Heart left ventricle (tissue), 16 donors: Measurements from ENCODE around the gene TMSB10. TPM values are rescaled to one million over a fixed set of nuclear protein-coding genes. Genes with fewer than 3 reads are reported as not detected.
A peak's percentile ranks its signal among the peaks of the same experiment; 100 is the strongest.

Source experiments
- ATAC-seq, 4 donors: fragments of 200-7000 bp; cut with Tn5 transposase; one replicate each; pipeline ENCODE4 v1.9.1; 2020 to 2022; ENCODE audit warnings: moderate library complexity in 4 of 4, mild to moderate bottlenecking in 3 of 4, moderate number of reproducible peaks in 1 of 4
- DNase-seq, 5 donors: peaks; one replicate each; pipeline ENCODE4 v3.0.0-alpha.2; 2020
- H3K27ac ChIP-seq, 12 donors: fragments of 200-600 bp; sonication (generic) in 4 of 12; one replicate each; pipeline versions ENCODE4 v1.5.0 to v1.8.0; 2016 to 2022; ENCODE audit warnings: mild to moderate bottlenecking in 2 of 12
- H3K27me3 ChIP-seq, 9 donors: fragments of 200-600 bp; sonication (generic) in 2 of 9; one replicate each; pipeline versions ENCODE4 v1.5.1 to v1.8.0; 2016 to 2022; ENCODE audit warnings: mild to moderate bottlenecking in 3 of 9
- H3K36me3 ChIP-seq, 9 donors: fragments of 200-600 bp; sonication (generic) in 2 of 9; one replicate each; pipeline versions ENCODE4 v1.5.0 to v1.8.0; 2018 to 2022; ENCODE audit warnings: mild to moderate bottlenecking in 2 of 9
- H3K4me1 ChIP-seq, 12 donors: fragments of 200-600 bp; sonication (generic) in 4 of 12; one replicate each; pipeline versions ENCODE4 v1.5.0 to v1.8.0; 2016 to 2022; ENCODE audit warnings: mild to moderate bottlenecking in 3 of 12
- H3K4me3 ChIP-seq, 12 donors: fragments of 200-600 bp; sonication (generic) in 4 of 12; one replicate each; pipeline versions ENCODE4 v1.5.0 to v1.8.0; 2017 to 2022; ENCODE audit warnings: mild to moderate bottlenecking in 9 of 12, moderate library complexity in 4 of 12
- H3K9me3 ChIP-seq, 12 donors: fragments of 200-600 bp; sonication (generic) in 4 of 12; one replicate each; pipeline versions ENCODE4 v1.5.0 to v1.8.0; 2016 to 2022; ENCODE audit warnings: mild to moderate bottlenecking in 1 of 12
- POLR2A ChIP-seq, 2 donors: fragments of 450-650 bp; IDR thresholded peaks; one replicate each; pipeline ENCODE4 v1.6.1; 2017; ENCODE audit warnings: antibody characterized with exemption in 2 of 2, mild to moderate bottlenecking in 2 of 2, moderate library complexity in 2 of 2
- WGBS, 4 donors: extraction: QIAGEN DNeasy Blood & Tissue Kit in 2 of 4; methylation state at CpG; one replicate each; pipeline versions ENCODE4 v1.1.5 to v1.1.7; 2013 to 2018; 5-methylcytosine and 5-hydroxymethylcytosine counted together
- intact Hi-C, 10 donors: fragments of 100-400 bp; cut with DNase I; formaldehyde crosslinking; loops; one replicate each; pipeline versions ENCODE4 v1.11.1 to v1.14.2; 2022
- polyA plus RNA-seq, 2 donors: library from polyadenylated mRNA; stranded (reverse); fragments of 200-250 nt; gene quantifications; one replicate each; pipeline ENCODE4 v1.2.3, GENCODE V29; 2013
- total RNA-seq, 9 donors: library from RNA; depleted of rRNA in 2 of 9; stranded (reverse); fragments of >200 nt in 2 of 9; fragmentation: NEBNext Ultra II Directional in 3 of 9; extraction: Animal tissue kit (Norgen Biotek cat#: 25700) in 3 of 9; gene quantifications; one replicate each; pipeline versions ENCODE4 v1.1.0 to v1.2.4, GENCODE V29; 2016 to 2023
- TF ChIP-seq, protein P1 (sequence below), 12 donors: fragments of 200-600 bp; sonication (generic) in 4 of 12; IDR thresholded peaks; one replicate each; pipeline versions ENCODE4 v1.5.0 to v1.8.0; 2018 to 2022; ENCODE audit warnings: antibody characterized with exemption in 12 of 12, mild to moderate bottlenecking in 5 of 12
- donor health status: ischemic (EF 13 %, LVEDD 7.1; RV severe dilation, severe dysfunction).
- donor health status: healthy with polysubstance abuse.
- donor health status: DM: no; HTN: yes; CAD: no.
- donor health status: DM: no; HTN: no; CAD: no.
- donor health status: ischemic (EF 25% LVEDD 6.9; RV normal size, moderate dysfunction).
- donor health status: ischemic (EF 25% LVEDD 5.7; RV mildly dilated, moderate dysfunction).
- donor health status: healthy.
- donor health status: DM: yes; HTN: yes; CAD: no.
- donor health status: ischemic (EF 35%, LVEDD 5.7; RV mildly dilated, moderate dysfunction).
- donor health status: nonischemic (EF 11% LVEDD 7.7; RV severe dilation, severe dysfunction).
- donor health status: DM: yes; HTN: yes; CAD: no.
- donor health status: PGD.
- donor health status: ischemic (EF 29% LVEDD 5.4; RV normal size, mild dysfunction).
- donor health status: nonischemic (EF 23%, LVEDD 6.1; RV moderate dilation, normal function).

The TMSB10 gene
- total and polyA plus RNA-seq, 11 donors = 288 to 3,094 (median 623) TPM

DNA sequence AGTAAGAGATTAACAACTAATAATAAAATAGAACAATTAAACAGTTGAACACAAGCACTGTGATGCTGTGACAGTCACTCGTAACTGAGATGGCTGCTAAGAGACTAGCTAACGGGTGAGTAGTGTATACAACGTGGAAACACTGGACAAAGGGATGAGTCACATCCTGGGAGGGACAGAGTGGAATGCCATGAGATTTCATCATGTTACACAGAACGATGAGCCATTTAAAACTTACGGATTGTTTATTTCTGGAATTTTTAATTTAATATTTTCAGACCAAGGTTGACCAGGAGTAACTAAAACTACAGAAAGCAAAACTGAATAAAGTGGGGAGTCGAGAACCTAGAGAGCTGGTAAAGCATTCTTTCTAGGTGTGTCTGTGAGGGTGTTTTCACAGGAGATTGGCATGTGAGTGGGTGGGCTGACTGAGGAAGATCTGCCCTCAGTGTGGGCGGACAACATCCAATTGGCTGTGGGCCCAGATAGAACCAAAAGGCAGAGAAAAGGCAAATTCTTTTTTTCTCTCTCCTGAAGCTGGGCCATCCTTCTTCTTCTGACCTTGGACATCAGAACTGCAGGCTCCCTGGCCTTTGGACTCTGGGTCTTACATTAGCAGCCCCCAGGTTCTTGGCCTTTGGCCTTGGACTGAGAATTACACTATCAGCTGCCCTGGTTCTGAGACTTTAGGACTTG is 14.6 kb downstream of the TMSB10 start:
- WGBS, 4 donors = 40 to 52% (median 41%) methylated on average over 7 of the region's 7 CpGs
- H3K4me3 ChIP-seq = peak overlapping the region in 5 of 12 donors; percentile 14 to 33 (median 22)
- ATAC-seq = peak; percentile 68 to 95 (median 86)
- H3K27me3 ChIP-seq = no peaks in the 10 kb centered on the region
- H3K9me3 ChIP-seq = no peaks in the 10 kb centered on the region
- peak in 3 of 5 donors; percentile 40 to 71 (median 55) for DNase-seq
- peak overlapping the region; percentile 70 to 94 (median 82) for H3K27ac ChIP-seq
- TF ChIP-seq, protein P1, sequence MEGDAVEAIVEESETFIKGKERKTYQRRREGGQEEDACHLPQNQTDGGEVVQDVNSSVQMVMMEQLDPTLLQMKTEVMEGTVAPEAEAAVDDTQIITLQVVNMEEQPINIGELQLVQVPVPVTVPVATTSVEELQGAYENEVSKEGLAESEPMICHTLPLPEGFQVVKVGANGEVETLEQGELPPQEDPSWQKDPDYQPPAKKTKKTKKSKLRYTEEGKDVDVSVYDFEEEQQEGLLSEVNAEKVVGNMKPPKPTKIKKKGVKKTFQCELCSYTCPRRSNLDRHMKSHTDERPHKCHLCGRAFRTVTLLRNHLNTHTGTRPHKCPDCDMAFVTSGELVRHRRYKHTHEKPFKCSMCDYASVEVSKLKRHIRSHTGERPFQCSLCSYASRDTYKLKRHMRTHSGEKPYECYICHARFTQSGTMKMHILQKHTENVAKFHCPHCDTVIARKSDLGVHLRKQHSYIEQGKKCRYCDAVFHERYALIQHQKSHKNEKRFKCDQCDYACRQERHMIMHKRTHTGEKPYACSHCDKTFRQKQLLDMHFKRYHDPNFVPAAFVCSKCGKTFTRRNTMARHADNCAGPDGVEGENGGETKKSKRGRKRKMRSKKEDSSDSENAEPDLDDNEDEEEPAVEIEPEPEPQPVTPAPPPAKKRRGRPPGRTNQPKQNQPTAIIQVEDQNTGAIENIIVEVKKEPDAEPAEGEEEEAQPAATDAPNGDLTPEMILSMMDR (IDR thresholded peaks at IDR 0.05) = no peak
- TF ChIP-seq POLR2A (IDR thresholded peaks at IDR 0.05) = no peak
- intact Hi-C loops = loop anchor here in 3 of 10 donors (10.0 kb wide), 2 partner anchors 365 to 385 kb away; no protein-coding TSS in a partner anchor
- H3K4me1 ChIP-seq = peaks cover 0 to 37% (median 10%) of the 10 kb centered on the region in 12 donors
- H3K36me3 ChIP-seq = no peaks in the 10 kb centered on the region

DNA sequence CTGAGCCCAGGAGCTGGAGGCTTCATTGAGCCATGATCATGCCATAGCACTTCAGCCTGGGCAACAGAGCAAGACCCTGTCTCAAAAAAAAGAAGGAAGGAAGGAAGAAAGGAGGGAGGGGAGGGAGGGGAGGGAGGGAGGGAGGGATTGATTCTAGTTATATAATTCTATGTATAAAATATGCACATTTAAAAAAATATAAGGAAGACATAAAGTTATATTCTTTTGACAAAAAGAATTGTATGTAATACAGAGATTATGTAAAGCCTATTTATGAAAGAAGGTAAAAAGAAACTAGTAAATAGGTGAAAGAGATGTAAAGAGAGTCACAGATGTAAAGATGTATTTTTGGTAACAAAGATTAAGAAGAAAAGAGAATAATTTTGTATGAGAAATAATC is 17.6 kb downstream of the TMSB10 start:
- no peaks in the 10 kb centered on the region for H3K36me3 ChIP-seq
- H3K27me3 ChIP-seq = no peaks in the 10 kb centered on the region
- peak overlapping the region in 8 of 12 donors; percentile 76 to 94 (median 85) for H3K27ac ChIP-seq
- DNase-seq = no peak
- no peaks in the 10 kb centered on the region for H3K9me3 ChIP-seq
- ATAC-seq = no peak
- peaks cover 7 to 55% (median 25%) of the 10 kb centered on the region in 12 donors for H3K4me1 ChIP-seq
- TF ChIP-seq, protein P1 (IDR thresholded peaks at IDR 0.05) = no peak
- TF ChIP-seq POLR2A (IDR thresholded peaks at IDR 0.05) = no peak
- intact Hi-C loops = loop anchor here in 3 of 10 donors (10.0 kb wide), 2 partner anchors 362 to 382 kb away; no protein-coding TSS in a partner anchor
- H3K4me3 ChIP-seq = no peak overlapping the region

DNA sequence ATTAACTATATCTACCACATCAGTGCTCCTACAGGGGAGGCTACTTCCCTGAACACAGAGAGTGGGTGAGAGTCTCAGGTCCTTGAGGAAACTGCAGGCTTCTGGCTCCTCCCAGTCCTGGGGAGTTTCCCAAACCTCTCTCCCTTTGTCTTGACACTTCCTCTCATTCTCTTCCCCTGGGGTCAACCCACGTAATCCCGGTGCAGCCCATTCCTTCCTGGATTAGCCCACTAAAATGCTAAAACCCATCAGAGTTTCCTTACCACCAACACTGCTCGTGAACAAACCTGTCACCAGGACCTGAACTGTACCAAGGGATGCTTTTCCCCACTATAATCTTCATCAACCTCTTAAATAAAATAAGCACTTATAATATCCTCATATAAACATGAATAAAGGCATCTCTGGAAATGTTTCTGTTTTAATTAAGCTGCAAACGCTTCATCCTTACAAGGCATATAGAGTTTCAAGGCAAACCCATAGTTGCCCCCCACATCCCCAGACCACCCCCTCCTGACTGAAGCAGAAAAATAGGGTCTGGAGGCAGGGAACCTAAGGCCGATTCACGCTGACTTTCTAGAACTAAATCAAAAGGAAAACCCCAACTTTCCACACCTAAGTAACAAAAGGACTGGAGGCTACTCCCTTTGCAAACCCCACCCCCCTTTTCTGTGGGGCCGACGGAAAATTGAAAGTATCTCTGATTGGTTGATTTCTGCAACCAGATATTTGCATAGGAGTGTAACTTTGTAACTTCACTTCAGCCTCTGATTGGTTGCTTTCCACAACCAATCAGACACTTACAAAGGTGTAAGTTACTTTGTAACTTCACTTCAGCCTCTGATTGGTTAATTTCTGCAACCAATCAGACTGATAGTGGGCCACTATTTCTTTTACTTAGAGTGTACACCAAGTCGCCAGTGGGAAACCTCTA is 19.0 kb downstream of the TMSB10 start:
- peak; percentile 37 to 80 (median 58) for ATAC-seq
- no peaks in the 10 kb centered on the region for H3K27me3 ChIP-seq
- peak overlapping the region in 8 of 12 donors; percentile 12 to 45 (median 35) for H3K4me3 ChIP-seq
- H3K4me1 ChIP-seq = peaks cover 7 to 49% (median 25%) of the 10 kb centered on the region in 12 donors
- peak overlapping the region; percentile 71 to 94 (median 85) for H3K27ac ChIP-seq
- H3K36me3 ChIP-seq = no peaks in the 10 kb centered on the region
- H3K9me3 ChIP-seq = no peaks in the 10 kb centered on the region
- WGBS, 4 donors = 53 to 66% (median 61%) methylated on average over 9 of the region's 9 CpGs
- intact Hi-C loops = loop anchor here in 9 of 10 donors (1.0 to 10.0 kb wide), 11 partner anchors 18 to 432 kb away; partner anchors contain the start of genes TMSB10 (in 2 of the 9) and TRABD2A (in 2 of the 9)
- DNase-seq = peak in 4 of 5 donors; percentile 44 to 81 (median 74)
- TF ChIP-seq, protein P1 (IDR thresholded peaks at IDR 0.05) = no peak
- TF ChIP-seq POLR2A (IDR thresholded peaks at IDR 0.05) = peak in 1 of 2 donors; percentile 18
